Mucosa of rectum (tissue), 2 donors: ENCODE measurements around the gene SOST.

Source experiments
- H3K27ac ChIP-seq, 2 donors: one replicate each; pipeline ENCODE4 v1.7.0; 2013; ENCODE audit warnings: inconsistent platforms in 2 of 2, low read depth in 2 of 2, low read length in 2 of 2
- H3K27me3 ChIP-seq, 2 donors: one replicate each; pipeline ENCODE4 v1.7.0; 2013; ENCODE audit warnings: low read length in 2 of 2; ENCODE audit not compliant: control insufficient read depth in 2 of 2, insufficient read depth in 2 of 2
- H3K36me3 ChIP-seq, 2 donors: one replicate each; pipeline ENCODE4 v1.7.0; 2013; ENCODE audit warnings: low read length in 2 of 2; ENCODE audit not compliant: control insufficient read depth in 2 of 2, insufficient read depth in 2 of 2
- H3K4me1 ChIP-seq, 2 donors: one replicate each; pipeline ENCODE4 v1.7.0; 2013; ENCODE audit warnings: low read length in 2 of 2, mild to moderate bottlenecking in 1 of 2; ENCODE audit not compliant: control insufficient read depth in 2 of 2, insufficient read depth in 2 of 2
- H3K4me3 ChIP-seq, 2 donors: one replicate each; pipeline ENCODE4 v1.7.0; 2013; ENCODE audit warnings: low read length in 2 of 2
- H3K9ac ChIP-seq, 2 donors: one replicate each; pipeline ENCODE4 v1.7.0; 2013; ENCODE audit warnings: low read length in 2 of 2, low read depth in 1 of 2, mild to moderate bottlenecking in 1 of 2
- H3K9me3 ChIP-seq, 2 donors: one replicate each; pipeline ENCODE4 v1.7.0; 2013; ENCODE audit warnings: low read length in 2 of 2; ENCODE audit not compliant: control insufficient read depth in 2 of 2
- donor health status: healthy.
- donor health status: Normal muscosa, but diverticular disease.

The SOST gene

DNA sequence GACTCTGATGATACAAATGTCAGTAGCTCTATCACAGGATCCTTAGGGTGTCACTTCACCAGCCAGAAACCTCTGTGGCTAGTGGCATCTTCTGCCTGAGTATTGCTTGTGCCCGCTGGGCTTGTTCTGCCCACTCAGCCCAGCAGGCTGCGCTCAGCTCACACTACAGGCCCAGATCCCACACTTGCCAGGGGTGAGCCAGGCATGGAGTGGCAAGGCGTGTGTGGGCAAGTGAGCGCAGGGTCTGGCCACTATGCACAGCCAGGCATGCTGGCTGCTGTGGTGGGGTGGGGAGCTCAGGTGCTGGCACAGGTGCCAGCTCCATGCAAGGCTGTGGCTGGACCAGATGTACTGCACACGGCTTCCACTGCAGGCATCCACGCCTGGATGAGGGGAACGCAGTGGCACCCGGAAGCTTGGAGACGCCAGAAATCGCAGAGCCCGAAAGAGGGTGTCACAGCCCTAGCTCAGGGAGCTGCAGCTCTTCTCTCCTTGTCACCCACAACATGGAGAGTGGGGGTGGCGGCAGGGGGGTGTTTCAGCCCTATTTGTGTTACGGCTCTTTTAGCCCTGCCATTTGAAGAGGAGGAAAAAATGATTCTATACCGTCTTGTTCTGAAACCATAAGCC lies 31.8 kb upstream of the SOST start:
- Histone ChIP-seq H3K27ac (no peak overlapping the region), H3K36me3 (no peaks in the 10 kb centered on the region), H3K9ac (no peak overlapping the region), H3K27me3 (peaks cover 0 to 2% of the 10 kb centered on the region in 2 donors), H3K9me3 (no peaks in the 10 kb centered on the region), H3K4me1 (no peaks in the 10 kb centered on the region), H3K4me3 (no peak overlapping the region)

DNA sequence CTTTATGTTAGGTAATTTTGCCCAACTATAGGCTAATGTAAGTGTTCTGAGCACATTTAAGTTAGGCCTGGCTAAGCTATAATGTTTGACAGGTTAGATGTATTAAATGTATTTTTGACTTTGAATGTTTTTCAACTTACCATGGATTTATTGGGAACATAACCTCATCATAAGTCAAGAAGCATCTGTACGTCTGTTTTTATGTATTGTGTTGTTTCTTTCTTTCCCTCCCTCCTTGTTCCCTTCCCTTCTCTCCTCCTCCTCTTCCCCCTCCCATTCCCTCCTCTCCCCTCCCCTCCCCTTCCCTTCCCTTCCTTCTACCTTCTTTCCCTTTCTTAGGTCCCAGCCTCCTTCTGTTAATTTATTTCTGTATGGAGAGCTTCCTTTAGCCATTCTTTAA lies 30.9 kb upstream of the SOST start:
- no peak overlapping the region for H3K4me3 ChIP-seq
- H3K27me3 ChIP-seq, result peaks cover 0 to 2% of the 10 kb centered on the region in 2 donors
- H3K9ac ChIP-seq, result no peak overlapping the region
- H3K27ac ChIP-seq, result no peak overlapping the region
- no peaks in the 10 kb centered on the region for H3K9me3 ChIP-seq
- no peaks in the 10 kb centered on the region for H3K36me3 ChIP-seq
- no peaks in the 10 kb centered on the region for H3K4me1 ChIP-seq

DNA sequence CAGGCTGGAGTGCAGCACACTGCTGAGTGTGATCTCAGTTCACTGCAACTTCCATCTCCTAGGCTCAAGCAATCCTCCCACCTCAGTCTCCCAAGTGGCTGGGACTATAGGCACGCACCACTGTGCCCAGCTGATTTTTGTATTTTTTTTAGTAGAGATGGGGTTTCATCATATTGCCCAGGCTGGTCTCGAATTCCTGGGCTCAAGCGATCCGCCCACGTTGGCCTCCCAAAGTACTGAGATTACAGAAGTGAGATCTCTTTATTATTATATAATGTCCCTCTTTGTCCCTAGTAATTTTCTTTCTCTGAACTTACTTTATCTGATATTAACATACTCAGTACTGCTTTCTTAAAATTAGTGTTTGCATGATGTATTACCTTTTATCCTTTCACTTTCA lies 29.9 kb upstream of the SOST start:
- H3K4me3 ChIP-seq, result no peak overlapping the region
- H3K4me1 ChIP-seq, result no peaks in the 10 kb centered on the region
- peaks cover 0 to 2% of the 10 kb centered on the region in 2 donors for H3K27me3 ChIP-seq
- H3K36me3 ChIP-seq, result no peaks in the 10 kb centered on the region
- no peak overlapping the region for H3K9ac ChIP-seq
- no peak overlapping the region for H3K27ac ChIP-seq
- no peaks in the 10 kb centered on the region for H3K9me3 ChIP-seq

DNA sequence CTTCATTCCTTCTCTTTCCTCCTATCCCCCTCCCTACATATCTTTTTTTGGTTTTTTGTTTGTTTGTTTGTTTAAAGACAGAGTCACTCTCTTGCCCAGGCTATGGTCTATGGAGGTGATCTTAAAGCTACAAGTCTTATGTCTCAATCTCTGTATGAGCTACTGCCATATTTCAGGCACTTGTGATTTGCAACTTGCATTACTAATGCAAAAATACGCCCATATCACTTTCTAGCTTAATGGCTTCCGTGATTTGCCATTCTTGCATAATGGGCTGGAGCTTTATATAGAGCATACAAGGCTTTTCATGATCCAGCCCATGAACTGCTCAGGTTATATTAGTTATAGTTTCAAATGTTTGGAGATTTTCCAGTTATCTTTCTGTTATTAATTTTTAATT lies 29.1 kb upstream of the SOST start:
- Histone ChIP-seq H3K4me3 (no peak overlapping the region), H3K9ac (no peak overlapping the region), H3K27me3 (peaks cover 3 to 4% of the 10 kb centered on the region in 2 donors), H3K4me1 (no peaks in the 10 kb centered on the region), H3K9me3 (no peaks in the 10 kb centered on the region), H3K36me3 (no peaks in the 10 kb centered on the region), H3K27ac (no peak overlapping the region)

DNA sequence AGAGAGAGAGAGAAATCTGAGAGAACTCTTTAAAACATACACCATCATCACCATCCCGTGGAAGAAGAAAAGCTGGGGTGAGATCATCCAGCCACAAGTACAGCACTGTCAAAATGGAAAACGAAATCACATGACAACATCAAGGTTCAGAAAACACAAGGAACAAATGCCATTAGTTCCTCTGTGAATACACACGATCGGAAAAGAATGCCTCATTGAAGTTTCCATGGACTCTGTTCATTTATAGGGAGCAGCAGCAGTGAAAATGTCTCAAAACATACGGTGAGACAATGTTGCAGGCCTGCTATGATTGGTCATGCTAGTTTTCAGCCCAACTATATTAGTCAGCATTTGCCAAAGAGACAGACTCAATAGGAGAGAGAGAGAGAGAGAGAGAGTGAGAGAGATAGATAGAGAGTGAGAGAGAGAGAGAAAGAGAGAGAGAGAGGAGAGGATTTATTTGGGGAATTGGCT lies 26.1 kb upstream of the SOST start:
- no peak overlapping the region for H3K27ac ChIP-seq
- H3K4me1 ChIP-seq, result peaks cover 0 to 1% of the 10 kb centered on the region in 2 donors
- peaks cover 2 to 5% of the 10 kb centered on the region in 2 donors for H3K27me3 ChIP-seq
- no peak overlapping the region for H3K9ac ChIP-seq
- H3K36me3 ChIP-seq, result no peaks in the 10 kb centered on the region
- H3K4me3 ChIP-seq, result no peak overlapping the region
- no peaks in the 10 kb centered on the region for H3K9me3 ChIP-seq

DNA sequence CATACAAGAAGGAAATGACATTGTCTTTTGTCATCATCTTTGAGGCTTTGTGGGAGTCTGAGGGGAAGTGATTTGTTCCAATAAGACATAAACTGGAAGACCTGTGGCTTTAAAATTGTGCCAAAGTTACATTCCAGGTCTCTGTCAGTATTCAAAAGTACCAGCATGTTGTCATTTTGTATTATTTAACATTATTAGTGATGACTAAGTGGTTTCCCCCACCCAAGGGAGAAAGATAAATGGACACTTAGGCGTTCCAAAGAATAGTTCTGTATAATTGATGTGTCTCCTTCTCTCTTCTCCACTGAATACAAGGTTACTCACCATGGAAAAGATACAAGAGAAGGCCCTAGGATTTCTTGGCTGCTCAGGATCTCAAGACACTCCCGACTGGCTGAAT lies 25.5 kb upstream of the SOST start:
- Histone ChIP-seq H3K4me1 (peaks cover 5 to 7% of the 10 kb centered on the region in 2 donors), H3K9ac (no peak overlapping the region), H3K9me3 (no peaks in the 10 kb centered on the region), H3K27me3 (peaks cover 2 to 5% of the 10 kb centered on the region in 2 donors), H3K4me3 (no peak overlapping the region), H3K36me3 (no peaks in the 10 kb centered on the region), H3K27ac (no peak overlapping the region)

DNA sequence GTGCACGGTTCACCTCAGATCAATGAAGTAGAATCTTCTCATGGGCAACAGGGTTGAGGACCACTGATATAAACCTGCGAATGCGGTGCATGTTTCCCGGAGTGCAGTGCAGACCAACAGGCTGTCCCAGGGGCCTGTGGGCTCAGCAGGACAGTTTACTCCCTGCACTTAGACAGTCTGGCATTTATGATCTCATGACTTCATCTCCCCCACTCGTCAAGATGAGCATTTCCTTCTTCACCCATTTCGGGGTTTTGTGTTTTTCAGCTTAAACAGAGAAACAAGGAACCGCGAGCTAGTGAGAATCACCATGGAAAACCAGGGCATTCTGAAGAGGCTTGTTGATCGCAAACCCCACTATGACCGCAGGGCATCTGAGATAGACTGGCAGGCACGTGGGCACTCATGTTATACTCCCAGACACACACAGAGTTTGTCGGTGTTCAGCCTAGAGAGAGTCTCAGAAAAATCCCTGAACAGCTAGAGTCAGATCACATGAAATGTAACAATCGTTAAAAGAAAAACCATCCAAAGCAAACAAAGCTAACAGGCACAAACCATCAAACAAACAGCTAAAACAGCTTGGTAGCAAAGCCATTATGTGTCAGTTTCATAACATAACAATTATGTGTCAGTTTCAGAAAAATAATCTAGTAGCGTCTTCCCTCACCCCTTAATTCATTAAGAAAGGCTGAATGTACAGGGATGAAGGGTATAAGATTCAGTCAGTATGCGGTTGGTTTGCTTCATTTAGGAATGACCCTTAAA lies 24.5 kb upstream of the SOST start:
- H3K4me3 ChIP-seq, result no peak overlapping the region
- peaks cover 2 to 5% of the 10 kb centered on the region in 2 donors for H3K27me3 ChIP-seq
- H3K36me3 ChIP-seq, result no peaks in the 10 kb centered on the region
- H3K27ac ChIP-seq, result no peak overlapping the region
- no peaks in the 10 kb centered on the region for H3K9me3 ChIP-seq
- no peak overlapping the region for H3K9ac ChIP-seq
- H3K4me1 ChIP-seq, result peaks cover 5 to 8% of the 10 kb centered on the region in 2 donors

DNA sequence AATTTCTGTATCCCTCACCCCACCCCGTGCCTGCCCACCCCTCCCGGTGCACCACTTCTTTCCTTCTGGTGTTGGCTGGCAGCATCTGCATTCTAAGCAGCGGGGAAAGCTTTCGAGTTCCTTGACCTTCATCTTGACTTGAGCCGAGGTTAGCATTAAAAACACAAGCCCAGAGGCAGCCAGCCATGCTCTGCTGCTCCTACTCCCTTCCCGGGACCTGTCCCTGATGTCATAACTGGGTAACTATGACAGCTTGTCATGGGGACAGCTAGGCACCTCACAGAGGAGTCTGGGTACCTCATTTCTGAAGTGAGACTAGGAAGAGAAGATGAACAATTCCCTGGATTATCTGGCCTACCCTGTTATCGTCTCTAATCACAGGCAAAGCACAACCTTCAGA lies 21.5 kb upstream of the SOST start, which contains the start of gene CFAP97D1:
Gene CFAP97D1, plus strand, starts transcription at position 301 of the 400 bp plus-strand sequence. Its CDS starts 28 bp downstream, at position 329.
- H3K36me3 ChIP-seq, result peaks cover 4 to 7% of the 10 kb centered on the region in 2 donors
- H3K27me3 ChIP-seq, result peaks cover 2 to 5% of the 10 kb centered on the region in 2 donors
- H3K9me3 ChIP-seq, result no peaks in the 10 kb centered on the region
- H3K4me3 ChIP-seq, result peak within 1 kb of the TSS; percentile 78 to 86
- H3K4me1 ChIP-seq, result peaks cover 8 to 9% of the 10 kb centered on the region in 2 donors
- peak within 1 kb of the TSS in 1 of 2 donors; percentile 97 for H3K27ac ChIP-seq
- H3K9ac ChIP-seq, result peak within 1 kb of the TSS; percentile 69 to 97

DNA sequence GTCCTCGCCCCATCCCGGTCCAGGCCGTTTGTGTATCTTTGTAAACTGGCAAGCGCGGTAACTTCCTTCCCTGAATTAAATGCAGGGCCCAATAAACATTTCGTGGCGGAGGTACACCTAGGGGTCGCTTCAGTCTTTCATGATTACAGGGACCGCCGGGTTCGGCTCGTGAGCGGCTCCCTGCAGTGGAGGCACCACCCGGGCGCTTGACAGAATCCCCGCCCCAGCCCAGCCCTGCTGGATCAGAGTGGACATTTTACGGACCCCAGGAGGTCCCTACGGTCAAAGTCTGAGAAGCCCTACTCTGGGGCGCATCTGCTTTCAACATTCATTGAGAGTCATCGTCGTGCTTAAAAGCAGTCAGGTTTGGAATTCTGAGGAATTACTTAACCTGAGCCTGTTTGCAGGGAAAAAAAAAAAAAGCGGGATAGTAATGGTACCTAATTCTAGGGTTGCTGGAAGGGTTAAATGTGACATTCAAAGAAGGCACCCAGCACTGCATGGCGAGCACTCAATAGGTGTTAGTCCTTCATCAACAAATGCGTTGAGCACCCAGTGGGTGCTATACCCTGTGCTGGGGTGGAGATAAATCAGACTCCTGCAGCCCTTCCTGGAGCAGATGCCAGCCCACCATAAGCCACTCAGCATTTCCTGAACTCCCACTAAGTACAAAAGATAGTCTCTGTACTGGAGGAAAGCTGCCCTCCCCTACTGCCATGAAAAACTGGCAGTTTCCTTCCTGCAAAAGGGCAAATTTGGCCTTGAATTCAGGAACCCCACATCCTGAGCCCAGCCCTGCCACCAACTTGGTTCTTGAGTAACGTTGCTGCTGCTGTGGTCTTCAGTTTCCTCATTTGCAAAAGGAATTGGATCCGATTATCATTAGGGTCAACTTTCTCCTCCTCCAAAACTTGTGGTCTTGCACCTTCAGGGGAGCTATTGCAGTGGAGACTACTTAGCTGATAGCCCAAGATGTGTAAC lies 20.8 kb upstream of the SOST start:
- peak overlapping the region; percentile 78 to 86 for H3K4me3 ChIP-seq
- no peaks in the 10 kb centered on the region for H3K9me3 ChIP-seq
- H3K9ac ChIP-seq, result peak overlapping the region; percentile 69 to 97
- H3K27ac ChIP-seq, result peak overlapping the region; percentile 67 to 97
- peaks cover 11 to 14% of the 10 kb centered on the region in 2 donors for H3K36me3 ChIP-seq
- H3K4me1 ChIP-seq, result peaks cover 8 to 10% of the 10 kb centered on the region in 2 donors
- H3K27me3 ChIP-seq, result peaks cover 2 to 5% of the 10 kb centered on the region in 2 donors
